ENCODE measurements around the gene PODNL1. TPM values are rescaled to one million over a fixed set of nuclear protein-coding genes. Genes with fewer than 3 reads are reported as not detected.

Gene PODNL1
- total RNA-seq, 3 donors from 2014 or later, result 0.80 to 8.8 (median 2.3) TPM

DNA sequence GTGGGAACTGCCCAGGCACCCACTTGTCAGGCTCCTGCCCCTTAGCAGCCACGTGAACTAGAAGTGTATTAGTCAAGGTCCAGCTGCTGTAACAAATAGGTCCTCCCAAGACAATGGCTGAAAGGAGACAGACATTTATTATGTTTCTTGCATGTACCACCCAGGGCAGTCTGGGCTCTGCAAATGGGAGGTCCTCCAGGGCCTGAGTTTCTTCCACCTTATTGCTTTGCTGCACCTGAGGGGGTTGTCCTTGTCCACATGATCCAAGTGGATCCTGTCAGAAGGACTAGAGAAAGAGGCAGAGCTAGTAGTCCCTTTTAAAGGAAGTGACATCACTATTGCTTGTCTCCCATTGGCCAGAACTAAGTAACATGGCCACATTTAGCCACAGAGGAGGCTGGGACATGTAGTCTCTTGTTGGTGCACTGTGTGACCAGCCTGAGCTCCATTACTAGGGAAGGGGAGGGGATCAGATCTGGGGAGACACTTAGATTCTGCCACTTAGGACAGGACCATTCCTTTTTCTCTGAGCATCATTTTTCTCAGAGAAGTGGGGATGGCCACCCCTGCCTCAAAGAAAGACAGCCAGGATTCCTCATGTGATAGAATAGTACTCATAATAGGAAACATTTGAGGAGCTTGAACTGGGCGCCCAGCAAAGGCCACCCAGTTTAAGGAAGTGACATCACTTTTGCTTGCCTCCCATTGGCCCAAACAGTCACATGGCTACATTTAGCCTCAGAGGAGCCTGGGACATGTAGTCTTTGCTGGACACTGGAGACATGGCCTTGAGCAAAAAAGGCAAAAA lies 17.1 kb downstream of the PODNL1 start:
- Histone ChIP-seq H3K27me3 (no peaks in the 10 kb centered on the region), H3K9me3 (peaks cover 0 to 6% of the 10 kb centered on the region in 2 donors), H3K36me3 (peaks cover 7% of the 10 kb centered on the region), H3K4me3 (no peak overlapping the region), H3K4me1 (no peaks in the 10 kb centered on the region), H3K27ac (no peak overlapping the region)
- intact Hi-C loops (cut with DNase I; ENCODE audit: low total_unique reads), result no loop called here
- DNase-seq (ENCODE audit: low spot score in 2 of 2), result no peak
- TF ChIP-seq POLR2AphosphoS5 (IDR thresholded peaks at IDR 0.05) (no peak), POLR2A (IDR thresholded peaks at IDR 0.05) (no peak)
- TF ChIP-seq, protein P1, sequence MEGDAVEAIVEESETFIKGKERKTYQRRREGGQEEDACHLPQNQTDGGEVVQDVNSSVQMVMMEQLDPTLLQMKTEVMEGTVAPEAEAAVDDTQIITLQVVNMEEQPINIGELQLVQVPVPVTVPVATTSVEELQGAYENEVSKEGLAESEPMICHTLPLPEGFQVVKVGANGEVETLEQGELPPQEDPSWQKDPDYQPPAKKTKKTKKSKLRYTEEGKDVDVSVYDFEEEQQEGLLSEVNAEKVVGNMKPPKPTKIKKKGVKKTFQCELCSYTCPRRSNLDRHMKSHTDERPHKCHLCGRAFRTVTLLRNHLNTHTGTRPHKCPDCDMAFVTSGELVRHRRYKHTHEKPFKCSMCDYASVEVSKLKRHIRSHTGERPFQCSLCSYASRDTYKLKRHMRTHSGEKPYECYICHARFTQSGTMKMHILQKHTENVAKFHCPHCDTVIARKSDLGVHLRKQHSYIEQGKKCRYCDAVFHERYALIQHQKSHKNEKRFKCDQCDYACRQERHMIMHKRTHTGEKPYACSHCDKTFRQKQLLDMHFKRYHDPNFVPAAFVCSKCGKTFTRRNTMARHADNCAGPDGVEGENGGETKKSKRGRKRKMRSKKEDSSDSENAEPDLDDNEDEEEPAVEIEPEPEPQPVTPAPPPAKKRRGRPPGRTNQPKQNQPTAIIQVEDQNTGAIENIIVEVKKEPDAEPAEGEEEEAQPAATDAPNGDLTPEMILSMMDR (IDR thresholded peaks at IDR 0.05), result no peak

DNA sequence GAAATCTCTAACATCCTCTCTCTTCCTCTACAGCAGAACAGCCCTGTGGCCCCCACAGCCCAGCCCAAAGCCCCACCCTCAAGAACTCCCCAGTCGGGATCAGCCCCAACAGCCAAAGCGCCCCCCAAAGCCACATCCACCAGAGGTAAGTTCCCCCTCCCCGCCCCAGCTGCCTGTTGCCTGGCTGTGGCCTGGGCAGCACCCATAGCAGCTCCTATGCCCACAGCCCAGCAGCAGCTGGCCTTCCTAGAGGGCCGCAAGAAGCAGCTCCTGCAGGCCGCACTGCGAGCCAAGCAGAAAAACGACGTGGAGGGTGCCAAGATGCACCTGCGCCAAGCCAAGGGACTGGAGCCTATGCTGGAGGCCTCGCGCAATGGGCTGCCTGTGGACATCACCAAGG lies 17.7 kb downstream of the PODNL1 start:
- Histone ChIP-seq H3K27me3 (no peaks in the 10 kb centered on the region), H3K9me3 (peaks cover 0 to 6% of the 10 kb centered on the region in 2 donors), H3K4me3 (no peak overlapping the region), H3K27ac (no peak overlapping the region), H3K4me1 (no peaks in the 10 kb centered on the region), H3K36me3 (peaks cover 7% of the 10 kb centered on the region)
- intact Hi-C loops (cut with DNase I; ENCODE audit: low total_unique reads), result no loop called here
- no peak for DNase-seq (ENCODE audit: low spot score in 2 of 2)
- TF ChIP-seq, protein P1 (IDR thresholded peaks at IDR 0.05), result no peak
- TF ChIP-seq POLR2AphosphoS5 (IDR thresholded peaks at IDR 0.05) (no peak), POLR2A (IDR thresholded peaks at IDR 0.05) (no peak)

DNA sequence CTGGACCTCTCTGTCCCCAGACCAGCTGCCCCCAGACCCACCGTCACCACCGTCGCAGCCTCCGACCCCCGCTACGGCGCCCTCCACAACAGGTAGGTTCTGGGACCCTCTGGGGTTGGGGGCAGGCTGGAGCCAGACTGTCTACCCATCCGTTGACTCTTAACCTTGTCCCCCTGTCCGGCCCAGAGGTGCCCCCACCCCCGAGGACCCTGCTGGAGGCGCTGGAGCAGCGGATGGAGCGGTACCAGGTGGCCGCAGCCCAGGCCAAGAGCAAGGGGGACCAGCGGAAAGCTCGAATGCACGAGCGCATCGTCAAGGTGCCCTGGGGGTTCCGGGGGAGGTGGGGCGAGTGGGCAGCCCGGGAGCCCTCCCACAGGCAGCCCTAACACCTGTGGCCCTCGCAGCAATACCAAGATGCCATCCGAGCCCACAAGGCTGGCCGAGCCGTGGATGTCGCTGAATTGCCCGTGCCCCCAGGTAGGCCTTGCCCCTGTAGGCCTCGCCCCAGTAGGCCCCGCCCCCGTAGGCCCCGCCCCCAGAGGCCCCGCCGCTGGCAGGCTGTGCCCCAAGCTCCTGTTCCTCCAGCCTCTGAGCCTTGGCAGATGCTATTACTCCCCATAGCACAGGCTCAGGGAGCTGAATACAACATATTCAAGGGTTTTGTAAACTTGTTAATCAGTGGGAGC lies 19.3 kb downstream of the PODNL1 start:
- Histone ChIP-seq H3K36me3 (peaks cover 7% of the 10 kb centered on the region), H3K27ac (peak overlapping the region; percentile 45 to 66), H3K9me3 (peaks cover 0 to 6% of the 10 kb centered on the region in 2 donors), H3K4me1 (no peaks in the 10 kb centered on the region), H3K4me3 (no peak overlapping the region), H3K27me3 (no peaks in the 10 kb centered on the region)
- no peak for TF ChIP-seq POLR2A (IDR thresholded peaks at IDR 0.05)
- no peak for DNase-seq (ENCODE audit: low spot score in 2 of 2)
- intact Hi-C loops (cut with DNase I; ENCODE audit: low total_unique reads), result no loop called here

DNA sequence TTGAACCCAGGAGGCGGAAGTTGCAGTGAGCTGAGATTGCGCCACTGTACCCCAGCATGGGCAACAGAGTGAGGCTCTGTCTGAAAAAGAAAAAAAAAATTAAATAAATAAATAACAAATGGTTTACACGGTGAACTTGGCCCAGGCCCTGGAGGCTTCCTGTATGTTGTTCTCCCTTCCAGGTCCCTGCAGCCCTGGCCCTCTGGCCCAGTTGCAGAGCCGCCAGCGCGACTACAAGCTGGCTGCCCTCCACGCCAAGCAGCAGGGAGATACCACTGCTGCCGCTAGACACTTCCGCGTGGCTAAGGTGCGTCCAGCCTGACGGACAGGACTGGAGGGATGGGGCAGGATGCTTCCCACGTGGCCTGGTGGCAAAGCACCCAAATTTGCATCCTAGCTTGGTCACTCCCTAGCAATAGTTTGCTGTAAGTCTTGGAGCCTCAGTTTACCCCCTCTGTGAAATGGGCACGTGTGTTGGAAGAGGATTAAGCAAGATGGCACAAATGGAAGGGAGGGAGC lies 20.3 kb downstream of the PODNL1 start:
- TF ChIP-seq POLR2A (IDR thresholded peaks at IDR 0.05) (no peak), POLR2AphosphoS5 (IDR thresholded peaks at IDR 0.05) (peak in 1 of 3 donors; percentile 24)
- Histone ChIP-seq H3K9me3 (peaks cover 0 to 6% of the 10 kb centered on the region in 2 donors), H3K27ac (peak overlapping the region; percentile 45 to 66), H3K27me3 (no peaks in the 10 kb centered on the region), H3K36me3 (peaks cover 14% of the 10 kb centered on the region), H3K4me1 (no peaks in the 10 kb centered on the region), H3K4me3 (no peak overlapping the region)
- intact Hi-C loops (cut with DNase I; ENCODE audit: low total_unique reads), result no loop called here
- peak in 1 of 2 donors; percentile 52 for DNase-seq (ENCODE audit: low spot score in 2 of 2)

DNA sequence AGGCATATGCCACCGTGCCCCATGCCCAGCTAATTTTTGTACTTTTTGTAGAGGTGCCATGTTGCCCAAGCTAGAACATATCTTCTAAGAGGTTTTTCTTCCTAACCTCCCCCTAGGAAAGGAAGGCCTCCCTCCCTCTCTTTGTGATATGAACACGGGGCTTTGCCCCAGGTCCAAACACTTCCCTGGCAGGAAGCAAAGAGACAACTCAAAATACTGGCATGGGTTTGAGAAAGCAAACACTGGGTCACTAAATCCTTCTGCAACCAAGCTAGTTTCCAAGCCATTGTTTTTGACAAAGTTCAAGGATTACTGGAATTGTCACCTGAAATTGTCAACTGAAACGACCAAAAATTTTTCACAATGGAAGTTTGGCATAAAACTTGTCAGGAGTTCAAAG lies 23.4 kb downstream of the PODNL1 start:
- DNase-seq (ENCODE audit: low spot score in 2 of 2), result no peak
- Histone ChIP-seq H3K4me1 (no peaks in the 10 kb centered on the region), H3K27ac (no peak overlapping the region), H3K9me3 (no peaks in the 10 kb centered on the region), H3K36me3 (peaks cover 8% of the 10 kb centered on the region), H3K27me3 (no peaks in the 10 kb centered on the region), H3K4me3 (no peak overlapping the region)
- intact Hi-C loops (cut with DNase I; ENCODE audit: low total_unique reads), result no loop called here
- TF ChIP-seq, protein P1 (IDR thresholded peaks at IDR 0.05), result no peak
- no peak for TF ChIP-seq POLR2A (IDR thresholded peaks at IDR 0.05)
- no peak for TF ChIP-seq POLR2AphosphoS5 (IDR thresholded peaks at IDR 0.05)

DNA sequence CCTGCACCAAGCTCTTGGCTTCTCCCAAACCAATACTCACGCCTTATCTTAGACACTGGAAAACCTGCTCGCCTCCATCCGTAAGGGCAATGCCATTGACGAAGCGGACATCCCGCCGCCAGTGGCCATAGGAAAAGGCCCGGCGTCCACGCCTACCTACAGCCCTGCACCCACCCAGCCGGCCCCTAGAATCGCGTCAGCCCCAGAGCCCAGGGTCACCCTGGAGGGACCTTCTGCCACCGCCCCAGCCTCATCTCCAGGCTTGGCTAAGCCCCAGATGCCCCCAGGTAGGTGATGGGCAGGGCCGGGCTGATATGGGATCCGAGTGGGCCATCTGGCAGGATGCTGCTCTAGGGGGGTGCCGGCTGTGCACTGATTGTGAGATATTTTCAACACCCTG lies 24.9 kb downstream of the PODNL1 start:
- Histone ChIP-seq H3K4me1 (no peaks in the 10 kb centered on the region), H3K9me3 (no peaks in the 10 kb centered on the region), H3K4me3 (no peak overlapping the region), H3K36me3 (peaks cover 8% of the 10 kb centered on the region), H3K27ac (no peak overlapping the region), H3K27me3 (no peaks in the 10 kb centered on the region)
- TF ChIP-seq, protein P1 (IDR thresholded peaks at IDR 0.05), result no peak
- TF ChIP-seq POLR2A (IDR thresholded peaks at IDR 0.05), result no peak
- no peak for TF ChIP-seq POLR2AphosphoS5 (IDR thresholded peaks at IDR 0.05)
- no peak for DNase-seq (ENCODE audit: low spot score in 2 of 2)
- intact Hi-C loops (cut with DNase I; ENCODE audit: low total_unique reads), result no loop called here

Data from breast epithelium (tissue), 4 donors.